RWPE2 (cell line): ENCODE measurements around the gene HMX1.

Experiments
- ATAC-seq: fragments of 200-7000 bp; cut with Tn5 transposase; 3 replicates; pipeline ENCODE4 v1.9.1; 2021; ENCODE audit warnings: low read depth
- DNase-seq: peaks from one replicate; pipeline ENCODE4 v3.0.0-alpha.2; 2020; ENCODE audit warnings: low spot score
- H3K27ac ChIP-seq: fragments of 450-650 bp; 2 replicates; pipeline ENCODE4 v1.5.1; 2017; ENCODE audit warnings: mild to moderate bottlenecking; ENCODE audit not compliant: poor library complexity, severe bottlenecking
- H3K27me3 ChIP-seq: fragments of 250-450 bp; sonication (Bioruptor Pico); 2 replicates; pipeline ENCODE4 v1.5.1; 2021; ENCODE audit warnings: mild to moderate bottlenecking, moderate library complexity; ENCODE audit not compliant: insufficient read depth, poor library complexity, severe bottlenecking
- H3K36me3 ChIP-seq: fragments of 250-450 bp; sonication (Bioruptor Pico); 2 replicates; pipeline ENCODE4 v1.5.1; 2020; ENCODE audit warnings: low read depth, mild to moderate bottlenecking, moderate library complexity
- H3K4me1 ChIP-seq: fragments of 250-450 bp; sonication (Bioruptor Pico); 2 replicates; pipeline ENCODE4 v1.5.1; 2021; ENCODE audit warnings: mild to moderate bottlenecking, moderate library complexity; ENCODE audit not compliant: insufficient read depth, poor library complexity, severe bottlenecking
- H3K4me3 ChIP-seq: fragments of 250-450 bp; sonication (Bioruptor Pico); 2 replicates; pipeline ENCODE4 v1.5.1; 2021; ENCODE audit warnings: mild to moderate bottlenecking, moderate library complexity; ENCODE audit not compliant: severe bottlenecking
- H3K9me3 ChIP-seq: fragments of 250-450 bp; sonication (Bioruptor Pico); 2 replicates; pipeline ENCODE4 v1.5.1; 2021; ENCODE audit warnings: mild to moderate bottlenecking, moderate library complexity; ENCODE audit not compliant: severe bottlenecking
- CTCF ChIP-seq: fragments of 450-650 bp; IDR thresholded peaks from one replicate; pipeline ENCODE4 v1.5.1; 2017; ENCODE audit warnings: mild to moderate bottlenecking, moderate library complexity; ENCODE audit not compliant: poor library complexity, severe bottlenecking

The HMX1 gene

GRCh38 chr4:8895295-8895694 lies 23.7 kb upstream of the HMX1 start:
- Histone ChIP-seq H3K27me3 (peaks cover 52% of the 10 kb centered on the region), H3K9me3 (no peaks in the 10 kb centered on the region), H3K4me1 (peaks cover 8% of the 10 kb centered on the region), H3K4me3 (no peak overlapping the region), H3K36me3 (no peaks in the 10 kb centered on the region), H3K27ac (no peak overlapping the region)
- TF ChIP-seq CTCF: no peak
- ATAC-seq (no peak), DNase-seq (no peak)

GRCh38 chr4:8894424-8894816 lies 22.8 kb upstream of the HMX1 start:
- DNase-seq (no peak), ATAC-seq (no peak)
- Histone ChIP-seq H3K4me1 (peaks cover 8% of the 10 kb centered on the region), H3K27ac (no peak overlapping the region), H3K36me3 (no peaks in the 10 kb centered on the region), H3K27me3 (peaks cover 60% of the 10 kb centered on the region), H3K4me3 (no peak overlapping the region), H3K9me3 (no peaks in the 10 kb centered on the region)
- no peak for TF ChIP-seq CTCF

- TF ChIP-seq CTCF: no peak
- no peak for DNase-seq
- Histone ChIP-seq H3K27me3 (peaks cover 66% of the 10 kb centered on the region), H3K4me3 (no peak overlapping the region), H3K27ac (no peak overlapping the region), H3K36me3 (no peaks in the 10 kb centered on the region), H3K9me3 (no peaks in the 10 kb centered on the region), H3K4me1 (peaks cover 8% of the 10 kb centered on the region)
- ATAC-seq: no peak
These were observed 22.2 kb upstream of the HMX1 start for GRCh38 chr4:8893624-8894423.

GRCh38 chr4:8893227-8893623 lies 21.6 kb upstream of the HMX1 start:
- Histone ChIP-seq H3K27ac (no peak overlapping the region), H3K4me3 (no peak overlapping the region), H3K27me3 (peaks cover 72% of the 10 kb centered on the region), H3K4me1 (peaks cover 8% of the 10 kb centered on the region), H3K36me3 (no peaks in the 10 kb centered on the region), H3K9me3 (no peaks in the 10 kb centered on the region)
- no peak for ATAC-seq
- DNase-seq: no peak
- TF ChIP-seq CTCF: no peak

- DNase-seq (no peak), ATAC-seq (no peak)
- Histone ChIP-seq H3K27me3 (peaks cover 75% of the 10 kb centered on the region), H3K4me1 (peaks cover 3% of the 10 kb centered on the region), H3K4me3 (no peak overlapping the region), H3K9me3 (no peaks in the 10 kb centered on the region), H3K27ac (no peak overlapping the region), H3K36me3 (no peaks in the 10 kb centered on the region)
- no peak for TF ChIP-seq CTCF
These were observed 21.1 kb upstream of the HMX1 start for GRCh38 chr4:8892556-8893226.
